Measurements from ENCODE around the gene MYEOV. TPM values are rescaled to one million over a fixed set of nuclear protein-coding genes. Genes with fewer than 3 reads are reported as not detected.

The MYEOV gene
- total RNA-seq, 1 experiment from 2014 or later, result 0.22 TPM

DNA sequence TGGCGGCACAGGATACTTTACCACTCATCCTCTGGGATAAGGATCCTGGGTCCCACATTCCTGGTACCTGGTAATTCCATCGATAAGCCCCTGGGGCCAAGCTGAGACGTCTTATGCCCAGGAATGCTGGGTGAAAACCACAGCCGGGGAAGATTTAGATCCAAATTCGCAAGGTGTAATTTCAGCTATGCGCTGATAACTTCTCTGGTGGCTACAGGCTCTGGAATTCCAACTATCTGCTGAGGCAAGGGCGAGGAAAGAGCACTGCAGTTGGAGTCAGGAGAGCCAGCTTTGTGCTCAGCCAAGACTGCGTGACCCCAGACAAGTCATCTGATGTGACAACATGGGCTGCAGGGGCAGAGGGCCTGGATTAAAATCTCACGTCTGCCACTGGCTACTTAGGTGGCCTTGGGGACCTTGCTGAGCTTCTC lies 9.9 kb upstream of the MYEOV start:
- H3K23ac ChIP-seq (ENCODE audit: insufficient read length, low read depth, low read length), result no peak overlapping the region
- TF ChIP-seq, protein P1, sequence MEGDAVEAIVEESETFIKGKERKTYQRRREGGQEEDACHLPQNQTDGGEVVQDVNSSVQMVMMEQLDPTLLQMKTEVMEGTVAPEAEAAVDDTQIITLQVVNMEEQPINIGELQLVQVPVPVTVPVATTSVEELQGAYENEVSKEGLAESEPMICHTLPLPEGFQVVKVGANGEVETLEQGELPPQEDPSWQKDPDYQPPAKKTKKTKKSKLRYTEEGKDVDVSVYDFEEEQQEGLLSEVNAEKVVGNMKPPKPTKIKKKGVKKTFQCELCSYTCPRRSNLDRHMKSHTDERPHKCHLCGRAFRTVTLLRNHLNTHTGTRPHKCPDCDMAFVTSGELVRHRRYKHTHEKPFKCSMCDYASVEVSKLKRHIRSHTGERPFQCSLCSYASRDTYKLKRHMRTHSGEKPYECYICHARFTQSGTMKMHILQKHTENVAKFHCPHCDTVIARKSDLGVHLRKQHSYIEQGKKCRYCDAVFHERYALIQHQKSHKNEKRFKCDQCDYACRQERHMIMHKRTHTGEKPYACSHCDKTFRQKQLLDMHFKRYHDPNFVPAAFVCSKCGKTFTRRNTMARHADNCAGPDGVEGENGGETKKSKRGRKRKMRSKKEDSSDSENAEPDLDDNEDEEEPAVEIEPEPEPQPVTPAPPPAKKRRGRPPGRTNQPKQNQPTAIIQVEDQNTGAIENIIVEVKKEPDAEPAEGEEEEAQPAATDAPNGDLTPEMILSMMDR (conservative IDR thresholded peaks at IDR 0.05), result no peak
- H2BK15ac ChIP-seq (ENCODE audit: low read depth, low read length), result no peak overlapping the region
- H3K56ac ChIP-seq (ENCODE audit: insufficient read length, low read depth, low read length), result no peak overlapping the region
- Mint-ChIP-seq H3K4me1 (peaks cover 10 to 13% of the 10 kb centered on the region in 2 experiments), H3K9me3 (no peaks in the 10 kb centered on the region), H3K27ac (no peak overlapping the region), H3K4me3 (no peak overlapping the region), H3K27me3 (ENCODE audit: low read depth) (peaks cover 13% of the 10 kb centered on the region), H3K36me3 (ENCODE audit: insufficient read depth in 1 of 3, low read depth in 3 of 3) (no peaks in the 10 kb centered on the region)
- H2AFZ ChIP-seq (ENCODE audit: low read length), result no peak overlapping the region
- peaks cover 4% of the 10 kb centered on the region; the same call in 1 of the 2 replicates for H3K4me1 ChIP-seq (ENCODE audit: insufficient read depth, low read length)
- H4K8ac ChIP-seq (replicated peaks; ENCODE audit: insufficient read length, low read depth, low read length), result no peak overlapping the region
- H2BK12ac ChIP-seq (ENCODE audit: insufficient read length, low read depth, low read length), result no peak overlapping the region
- no peaks in the 10 kb centered on the region for H3K9me3 ChIP-seq (ENCODE audit: control insufficient read depth, low read depth, low read length)
- H3K27me3 ChIP-seq (ENCODE audit: insufficient read depth, low read length), result no peaks in the 10 kb centered on the region
- H2AK5ac ChIP-seq (ENCODE audit: insufficient read length, low read length), result no peak overlapping the region
- H2BK20ac ChIP-seq (ENCODE audit: low read depth, low read length, poor library complexity, severe bottlenecking), result no peak overlapping the region
- H3K4ac ChIP-seq (ENCODE audit: low read depth, low read length), result no peak overlapping the region
- H4K20me1 ChIP-seq (ENCODE audit: control insufficient read depth, insufficient read depth, insufficient read length), result no peaks in the 10 kb centered on the region
- no peaks in the 10 kb centered on the region for H3K79me2 ChIP-seq (ENCODE audit: insufficient read depth, low read length)
- no peak overlapping the region for H4K91ac ChIP-seq (ENCODE audit: insufficient read length, low read depth, low read length)
- H2BK5ac ChIP-seq (ENCODE audit: insufficient read length, low read length), result no peak overlapping the region
- H2BK120ac ChIP-seq (ENCODE audit: low read depth, low read length, poor library complexity, severe bottlenecking), result no peak overlapping the region
- H3T11ph ChIP-seq (ENCODE audit: low read length), result no peak overlapping the region
- no peaks in the 10 kb centered on the region for H3K23me2 ChIP-seq (ENCODE audit: insufficient read length, low read depth, low read length, poor library complexity, severe bottlenecking)
- no peak overlapping the region for H3K14ac ChIP-seq (ENCODE audit: insufficient read depth, low read length)
- no peak overlapping the region for H3K18ac ChIP-seq (ENCODE audit: insufficient read length, low read depth, low read length)
- no peak overlapping the region for H3K9ac ChIP-seq (ENCODE audit: extremely low read depth, insufficient read length, low read length)
- WGBS (ENCODE audit: extremely low coverage, insufficient read length, low lambda C conversion rate), result no CpG with 5 or more reads among the region's 9 CpGs
- H3K79me1 ChIP-seq (ENCODE audit: insufficient read depth, low read depth, low read length, poor library complexity, severe bottlenecking), result no peaks in the 10 kb centered on the region
- H4K5ac ChIP-seq (ENCODE audit: insufficient read length, low read depth, low read length), result no peak overlapping the region
- no peak overlapping the region for H3K27ac ChIP-seq (ENCODE audit: insufficient read length, low read depth, low read length)
- H3K4me2 ChIP-seq (ENCODE audit: insufficient read depth, insufficient read length, low read length), result no peak overlapping the region
- DNase-seq, result no peak

All from H9 (cell line).